ENCODE data around the gene TTC7B.

DNA sequence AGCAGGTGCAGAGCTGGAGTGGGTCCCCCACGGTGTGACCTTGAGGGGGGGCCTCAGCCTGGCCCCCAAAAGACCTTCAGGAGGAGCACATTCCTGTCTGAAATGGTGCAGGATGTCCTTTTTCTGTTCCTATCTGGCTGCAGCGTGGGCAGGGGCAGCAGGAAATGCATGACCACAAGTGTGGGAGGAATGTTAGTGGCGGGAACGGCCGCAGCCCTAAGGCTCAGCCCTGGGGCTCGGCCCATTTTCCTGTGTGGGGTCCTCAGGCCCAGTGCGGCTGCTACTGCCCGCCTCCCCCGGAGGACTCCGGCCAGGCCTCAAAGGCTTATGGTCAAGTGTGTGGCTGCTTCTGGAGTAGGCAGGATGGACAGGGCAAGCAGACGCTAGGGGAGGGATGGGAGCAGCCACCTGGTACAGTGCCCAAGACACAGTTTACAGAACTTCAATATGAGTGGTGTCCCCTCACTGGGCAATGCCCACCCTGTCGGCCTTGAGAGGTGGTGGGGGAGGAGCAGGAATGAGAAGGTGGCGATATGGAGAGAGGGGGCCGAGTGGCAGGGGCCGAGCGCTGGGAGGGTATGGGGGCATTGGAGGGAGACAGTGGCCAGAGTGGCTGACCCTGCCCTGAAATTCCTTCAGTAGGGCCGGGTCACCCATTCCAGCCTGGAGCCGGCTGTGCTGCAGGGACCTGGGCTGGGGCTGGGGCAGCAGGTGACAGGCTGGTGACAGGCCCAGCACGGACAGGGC, 282.0 kb downstream of the TTC7B start:
- TF ChIP-seq CTCF (IDR thresholded peaks at IDR 0.05) (no peak), POLR2A (IDR thresholded peaks at IDR 0.05) (no peak)

Data from prostate gland (tissue), 2 donors.